GM12878 (cell line): ENCODE data around the gene RALGAPA1. TPM values are rescaled to one million over a fixed set of nuclear protein-coding genes. Genes with fewer than 3 reads are reported as not detected.
A peak's percentile ranks its signal among the peaks of the same experiment; 100 is the strongest.

Source experiments
- ATF7 ChIP-seq: fragments of 450-650 bp; IDR thresholded peaks from 2 replicates; pipeline ENCODE4 v1.6.1; 2016; ENCODE audit warnings: low read depth, mild to moderate bottlenecking
- BACH1 ChIP-seq: fragments of 450-650 bp; IDR thresholded peaks from 2 replicates; pipeline ENCODE4 v1.6.1; 2017; ENCODE audit warnings: mild to moderate bottlenecking, borderline replicate concordance
- CREM ChIP-seq: IDR thresholded peaks from 2 replicates; pipeline ENCODE4 v1.6.1; 2014; ENCODE audit warnings: antibody characterized with exemption, low read depth
- DPF2 ChIP-seq: fragments of 450-650 bp; IDR thresholded peaks from 2 replicates; pipeline ENCODE4 v1.6.1; 2017; ENCODE audit warnings: mild to moderate bottlenecking
- GABPA ChIP-seq: IDR thresholded peaks from 2 replicates; pipeline ENCODE4 v1.6.1; 2014; ENCODE audit warnings: antibody characterized with exemption, low read depth, mild to moderate bottlenecking, inconsistent platforms
- HCFC1 ChIP-seq: fragments of 150-350 bp; IDR thresholded peaks from 2 replicates; pipeline ENCODE4 v1.6.1; 2014; ENCODE audit warnings: low read length
- NBN ChIP-seq: fragments of 450-650 bp; IDR thresholded peaks from 2 replicates; pipeline ENCODE4 v1.6.1; 2016
- RAD21 ChIP-seq: IDR thresholded peaks from 2 replicates; pipeline ENCODE4 v1.6.1; 2011; ENCODE audit warnings: mild to moderate bottlenecking, low read depth, low read length, moderate library complexity; ENCODE audit not compliant: insufficient read depth
- RELA ChIP-seq: fragments of 450-650 bp; IDR thresholded peaks from 2 replicates; pipeline ENCODE4 v1.8.0; 2014; ENCODE audit warnings: borderline replicate concordance; ENCODE audit not compliant: partially characterized antibody
- STAT3 ChIP-seq: IDR thresholded peaks from 2 replicates; pipeline ENCODE4 v1.6.1; 2011; ENCODE audit warnings: low read depth, low read length, improper control_type of control experiment
- TAF1 ChIP-seq: IDR thresholded peaks from 2 replicates; pipeline ENCODE4 v1.6.1; 2011; ENCODE audit warnings: mild to moderate bottlenecking, low read depth, low read length, borderline replicate concordance
- ZBTB40 ChIP-seq: fragments of 450-650 bp; IDR thresholded peaks from 2 replicates; pipeline ENCODE4 v1.6.1; 2016; ENCODE audit warnings: mild to moderate bottlenecking, moderate library complexity, borderline replicate concordance
- polyA plus RNA-seq, 11 experiments: library from polyadenylated mRNA; depleted of rRNA in 4 of 11; unstranded in 6 of 11; stranded (reverse) in 5 of 11; fragments of >200 nt; fragmentation: Nextera tagmentation in 4 of 11; fragmentation: Illumina TruSeq in 1 of 11; extraction: Ambion mirVana in 4 of 11; extraction: Trizol in 1 of 11; gene quantifications; 1 replicate in 1 of 11; 2 replicates in 10 of 11; pipeline versions ENCODE4 v1.2.1 to v1.2.3, GENCODE V29; 2011 to 2016; ENCODE audit warnings: inconsistent platforms in 2 of 11, missing spikeins in 2 of 11, low read depth in 1 of 11
- total RNA-seq, 4 experiments: library from RNA; depleted of rRNA in 3 of 4; stranded (reverse); fragments of >200 nt in 3 of 4; fragmentation: Illumina TruSeq in 1 of 4; extraction: Trizol in 1 of 4; gene quantifications; 2 replicates each; pipeline versions ENCODE4 v1.2.1 to v1.2.3, GENCODE V29; 2013 to 2021
- TF ChIP-seq, protein P1 (sequence below): fragments of 450-650 bp; IDR thresholded peaks from 2 replicates; pipeline ENCODE4 v1.6.1; 2017; ENCODE audit warnings: mild to moderate bottlenecking, moderate library complexity

RALGAPA1 gene
- total and polyA plus RNA-seq, 10 of the 15 experiments (the other 5 are each of a cell fraction or from before 2014, with no cell fraction given): 5.6 to 26.7 (median 14.7) TPM

DNA sequence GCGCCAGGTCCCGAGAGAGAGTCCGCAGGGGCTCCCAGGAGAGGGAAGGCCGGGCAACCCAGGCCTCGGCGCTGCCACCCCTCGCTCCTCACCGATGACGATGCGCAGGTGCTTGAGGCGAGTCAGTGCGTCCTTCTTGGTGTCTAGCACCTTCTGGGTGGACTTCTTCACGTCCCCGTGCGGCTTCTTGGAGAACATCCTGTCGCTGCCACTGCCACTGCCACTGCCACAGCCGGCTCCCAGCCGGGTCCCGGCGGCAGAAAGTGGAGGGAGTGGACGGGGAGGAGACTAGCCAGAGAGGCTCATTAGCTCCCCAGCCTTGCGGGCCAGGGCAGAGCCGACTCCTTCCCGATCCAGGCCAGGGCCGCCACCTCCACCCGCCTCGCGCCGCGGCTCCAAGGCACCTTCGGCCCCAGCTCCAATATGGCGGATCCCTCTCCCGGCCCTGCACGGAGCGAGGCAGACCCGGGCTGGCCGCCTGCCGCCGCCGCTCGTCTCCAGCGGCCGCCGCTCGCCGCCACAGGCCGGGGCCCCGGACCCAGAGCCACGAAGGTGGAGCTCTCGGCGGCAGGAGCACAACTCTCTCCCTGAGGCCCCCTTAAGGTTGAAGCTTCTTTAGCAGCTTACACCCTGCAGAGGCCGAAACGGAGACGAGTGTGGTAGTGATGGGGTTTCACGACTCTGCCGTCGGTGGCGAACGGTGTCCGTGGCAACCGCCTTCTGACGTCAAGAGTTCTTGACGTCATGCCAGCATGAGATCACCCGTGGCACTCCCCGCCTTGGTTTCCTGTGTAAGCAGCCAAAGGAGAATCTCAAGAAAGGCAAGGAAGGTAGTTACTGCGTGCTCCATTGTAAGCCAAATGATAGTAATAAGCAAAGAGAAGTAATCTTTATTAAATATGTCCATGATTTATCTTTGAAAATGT is at the start of gene RALGAPA1 (continued):
- TF ChIP-seq CREM: peak; percentile 99
- TF ChIP-seq, protein P1, sequence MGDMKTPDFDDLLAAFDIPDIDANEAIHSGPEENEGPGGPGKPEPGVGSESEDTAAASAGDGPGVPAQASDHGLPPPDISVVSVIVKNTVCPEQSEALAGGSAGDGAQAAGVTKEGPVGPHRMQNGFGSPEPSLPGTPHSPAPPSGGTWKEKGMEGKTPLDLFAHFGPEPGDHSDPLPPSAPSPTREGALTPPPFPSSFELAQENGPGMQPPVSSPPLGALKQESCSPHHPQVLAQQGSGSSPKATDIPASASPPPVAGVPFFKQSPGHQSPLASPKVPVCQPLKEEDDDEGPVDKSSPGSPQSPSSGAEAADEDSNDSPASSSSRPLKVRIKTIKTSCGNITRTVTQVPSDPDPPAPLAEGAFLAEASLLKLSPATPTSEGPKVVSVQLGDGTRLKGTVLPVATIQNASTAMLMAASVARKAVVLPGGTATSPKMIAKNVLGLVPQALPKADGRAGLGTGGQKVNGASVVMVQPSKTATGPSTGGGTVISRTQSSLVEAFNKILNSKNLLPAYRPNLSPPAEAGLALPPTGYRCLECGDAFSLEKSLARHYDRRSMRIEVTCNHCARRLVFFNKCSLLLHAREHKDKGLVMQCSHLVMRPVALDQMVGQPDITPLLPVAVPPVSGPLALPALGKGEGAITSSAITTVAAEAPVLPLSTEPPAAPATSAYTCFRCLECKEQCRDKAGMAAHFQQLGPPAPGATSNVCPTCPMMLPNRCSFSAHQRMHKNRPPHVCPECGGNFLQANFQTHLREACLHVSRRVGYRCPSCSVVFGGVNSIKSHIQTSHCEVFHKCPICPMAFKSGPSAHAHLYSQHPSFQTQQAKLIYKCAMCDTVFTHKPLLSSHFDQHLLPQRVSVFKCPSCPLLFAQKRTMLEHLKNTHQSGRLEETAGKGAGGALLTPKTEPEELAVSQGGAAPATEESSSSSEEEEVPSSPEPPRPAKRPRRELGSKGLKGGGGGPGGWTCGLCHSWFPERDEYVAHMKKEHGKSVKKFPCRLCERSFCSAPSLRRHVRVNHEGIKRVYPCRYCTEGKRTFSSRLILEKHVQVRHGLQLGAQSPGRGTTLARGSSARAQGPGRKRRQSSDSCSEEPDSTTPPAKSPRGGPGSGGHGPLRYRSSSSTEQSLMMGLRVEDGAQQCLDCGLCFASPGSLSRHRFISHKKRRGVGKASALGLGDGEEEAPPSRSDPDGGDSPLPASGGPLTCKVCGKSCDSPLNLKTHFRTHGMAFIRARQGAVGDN: peak; percentile 46; the same call in 1 of the 2 replicates
- TF ChIP-seq STAT3: peak; percentile 80; the same call in 1 of the 2 replicates
- TF ChIP-seq NBN: peak; percentile 92
- TF ChIP-seq HCFC1: peak; percentile 22; the same call in 1 of the 2 replicates
- peak; percentile 57; the same call in 1 of the 2 replicates for TF ChIP-seq BACH1
- peak; percentile 21; the same call in 1 of the 2 replicates for TF ChIP-seq RAD21
- TF ChIP-seq GABPA: peak; percentile 58; the same call in 1 of the 2 replicates
- peak; percentile 72; the same call in 1 of the 2 replicates for TF ChIP-seq TAF1
- peak; percentile 34 for TF ChIP-seq RELA
- peak; percentile 63; the same call in 1 of the 2 replicates for TF ChIP-seq ZBTB40
- peak; percentile 96 for TF ChIP-seq ATF7
- TF ChIP-seq DPF2: peak; percentile 66; the same call in 1 of the 2 replicates
